Measurements from ENCODE around the gene RAB15. TPM values are rescaled to one million over a fixed set of nuclear protein-coding genes. Genes with fewer than 3 reads are reported as not detected.

The RAB15 gene
- total and polyA plus RNA-seq, 3 donors from 2014 or later = 1.9 to 4.0 (median 3.2) TPM

DNA sequence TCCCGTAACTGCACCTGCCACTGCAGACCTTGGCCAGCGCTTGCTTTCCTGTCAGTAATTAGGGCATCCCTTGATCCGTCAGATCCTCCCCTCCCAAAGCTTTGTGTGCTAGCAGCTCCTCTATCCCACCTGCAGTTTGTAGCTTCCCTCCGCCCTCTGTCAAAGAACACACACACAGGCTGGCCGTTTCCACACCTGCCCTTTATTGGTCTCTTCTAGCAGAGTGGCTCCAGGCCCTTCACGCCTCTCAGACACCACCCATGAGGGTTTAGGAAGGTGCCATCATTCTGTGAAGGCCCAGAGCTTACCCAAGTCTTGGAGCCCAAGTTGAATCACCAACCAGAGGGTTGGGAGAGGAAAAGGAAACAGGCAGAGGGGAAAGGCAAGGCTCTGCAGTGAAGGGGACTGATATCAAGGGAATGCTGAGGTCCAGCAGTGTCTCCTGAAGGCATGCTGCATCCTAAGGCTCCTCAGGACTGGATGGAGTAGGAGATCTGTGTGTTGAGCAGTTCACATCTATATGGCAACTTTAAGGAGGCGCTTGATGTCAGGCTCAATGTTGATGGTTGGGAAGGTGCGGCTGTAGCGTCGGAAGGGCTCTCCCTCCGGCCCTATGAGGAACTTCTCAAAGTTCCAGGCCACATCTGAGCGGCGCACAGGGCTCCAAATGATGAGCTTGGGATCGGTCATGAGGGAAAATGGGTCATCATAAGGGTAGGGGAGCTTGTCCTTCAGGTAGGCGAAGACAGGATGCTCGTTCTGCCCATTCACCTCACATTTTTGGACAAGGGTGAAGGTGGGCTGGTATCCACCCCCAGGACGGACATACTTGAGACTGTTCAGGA lies 32.9 kb downstream of the RAB15 start:
- no peak for DNase-seq
- TF ChIP-seq, protein P1, sequence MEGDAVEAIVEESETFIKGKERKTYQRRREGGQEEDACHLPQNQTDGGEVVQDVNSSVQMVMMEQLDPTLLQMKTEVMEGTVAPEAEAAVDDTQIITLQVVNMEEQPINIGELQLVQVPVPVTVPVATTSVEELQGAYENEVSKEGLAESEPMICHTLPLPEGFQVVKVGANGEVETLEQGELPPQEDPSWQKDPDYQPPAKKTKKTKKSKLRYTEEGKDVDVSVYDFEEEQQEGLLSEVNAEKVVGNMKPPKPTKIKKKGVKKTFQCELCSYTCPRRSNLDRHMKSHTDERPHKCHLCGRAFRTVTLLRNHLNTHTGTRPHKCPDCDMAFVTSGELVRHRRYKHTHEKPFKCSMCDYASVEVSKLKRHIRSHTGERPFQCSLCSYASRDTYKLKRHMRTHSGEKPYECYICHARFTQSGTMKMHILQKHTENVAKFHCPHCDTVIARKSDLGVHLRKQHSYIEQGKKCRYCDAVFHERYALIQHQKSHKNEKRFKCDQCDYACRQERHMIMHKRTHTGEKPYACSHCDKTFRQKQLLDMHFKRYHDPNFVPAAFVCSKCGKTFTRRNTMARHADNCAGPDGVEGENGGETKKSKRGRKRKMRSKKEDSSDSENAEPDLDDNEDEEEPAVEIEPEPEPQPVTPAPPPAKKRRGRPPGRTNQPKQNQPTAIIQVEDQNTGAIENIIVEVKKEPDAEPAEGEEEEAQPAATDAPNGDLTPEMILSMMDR (IDR thresholded peaks at IDR 0.05) = no peak
- no peak for TF ChIP-seq POLR2A (IDR thresholded peaks at IDR 0.05)
- H3K27ac ChIP-seq = no peak overlapping the region

DNA sequence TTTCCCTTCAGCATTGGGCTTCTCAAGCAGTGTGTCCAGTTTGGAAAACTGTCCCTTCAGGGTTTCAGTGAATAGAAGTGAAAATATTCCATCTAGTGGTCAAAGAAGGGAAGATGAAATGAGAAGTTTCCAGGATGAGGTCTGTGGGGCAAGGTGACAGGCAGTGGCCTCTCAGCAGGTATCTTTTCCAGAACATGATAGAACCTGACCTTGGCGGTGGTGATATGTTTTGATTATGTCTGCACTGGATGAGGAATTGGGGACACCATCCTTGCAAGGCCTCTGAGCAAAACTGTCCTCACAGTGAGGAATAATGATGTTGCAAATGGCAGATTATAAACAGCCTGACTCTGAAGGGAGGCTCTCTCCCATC lies 34.3 kb downstream of the RAB15 start:
- DNase-seq = no peak
- Histone ChIP-seq H3K27ac (no peak overlapping the region), H3K4me1 (peaks cover 28% of the 10 kb centered on the region), H3K4me3 (no peak overlapping the region), H3K9me3 (no peaks in the 10 kb centered on the region), H3K27me3 (no peaks in the 10 kb centered on the region), H3K36me3 (ENCODE audit: low read depth, missing control alignments) (no peaks in the 10 kb centered on the region)
- 71 to 86% methylated on average over 1 of the region's 1 CpG for WGBS, 2 donors
- intact Hi-C loops (cut with DNase I; ENCODE audit: low total_unique reads) = no loop called here
- TF ChIP-seq POLR2A (IDR thresholded peaks at IDR 0.05) = no peak
- TF ChIP-seq, protein P1 (IDR thresholded peaks at IDR 0.05) = peak in 2 of 3 experiments; percentile 38 to 44

More for the DNA sequence above, 32.9 kb downstream of the RAB15 start:
- 90% methylated on average over 17 of the region's 17 CpGs for WGBS, 2 donors
- H3K27me3 ChIP-seq = no peaks in the 10 kb centered on the region
- intact Hi-C loops (cut with DNase I; ENCODE audit: low total_unique reads) = no loop called here
- H3K4me1 ChIP-seq = peaks cover 26% of the 10 kb centered on the region
- H3K9me3 ChIP-seq = no peaks in the 10 kb centered on the region
- no peaks in the 10 kb centered on the region for H3K36me3 ChIP-seq (ENCODE audit: low read depth, missing control alignments)
- H3K4me3 ChIP-seq = no peak overlapping the region

DNA sequence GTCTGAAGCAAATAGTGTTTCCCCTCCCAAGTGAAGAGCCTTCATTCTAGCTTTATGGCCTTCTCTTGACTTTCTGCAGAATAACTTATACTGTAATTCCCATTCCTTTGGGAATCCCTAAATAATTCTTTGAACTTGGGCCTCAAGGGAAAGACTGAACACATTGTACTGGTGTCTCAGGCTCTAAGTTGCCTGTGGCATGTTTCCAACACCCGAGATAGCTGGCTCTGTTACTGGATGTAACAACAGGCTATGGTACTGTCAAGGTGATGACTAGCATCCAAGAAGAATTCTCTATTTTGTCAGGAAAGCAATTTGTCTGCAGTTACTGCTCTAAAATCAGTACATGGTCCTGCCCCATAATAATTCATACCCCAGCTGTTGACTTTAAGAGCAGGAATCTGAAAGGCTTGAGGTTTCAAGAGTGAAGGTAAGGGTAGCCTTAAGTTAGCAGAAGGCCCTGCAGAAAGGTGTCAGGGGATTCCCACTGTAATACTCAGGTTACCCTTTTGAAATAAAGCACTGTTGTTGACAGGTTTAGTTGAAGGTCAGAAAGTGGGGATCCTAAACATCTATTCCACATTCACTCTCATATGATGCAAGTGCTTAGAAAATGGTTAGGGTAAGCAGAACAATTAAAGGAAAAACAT lies 34.8 kb downstream of the RAB15 start:
- Histone ChIP-seq H3K36me3 (ENCODE audit: low read depth, missing control alignments) (no peaks in the 10 kb centered on the region), H3K27me3 (no peaks in the 10 kb centered on the region), H3K27ac (peak overlapping the region in 1 of 2 donors; percentile 31)

DNA sequence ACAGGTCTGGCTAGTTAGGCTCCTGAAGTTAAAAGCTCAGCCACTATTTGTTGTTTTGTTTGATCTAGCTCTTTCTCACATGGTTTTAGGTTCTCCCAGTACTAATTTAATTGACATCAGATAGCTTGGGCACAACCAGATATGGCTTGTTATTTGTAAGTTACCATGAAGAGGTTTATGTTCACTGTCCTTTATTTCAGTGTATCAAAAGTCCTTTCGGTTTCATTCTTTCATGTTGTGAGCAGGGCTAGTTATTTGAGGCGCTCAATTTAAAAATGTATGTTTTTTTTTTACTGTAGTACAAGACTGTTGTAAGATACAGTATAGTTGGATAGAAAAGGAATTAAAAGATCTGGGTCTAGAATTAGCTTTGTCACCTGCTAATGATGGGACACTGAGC lies 36.6 kb downstream of the RAB15 start:
- TF ChIP-seq, protein P1 (IDR thresholded peaks at IDR 0.05) = no peak
- TF ChIP-seq POLR2A (IDR thresholded peaks at IDR 0.05) = no peak
- intact Hi-C loops (cut with DNase I; ENCODE audit: low total_unique reads) = no loop called here
- DNase-seq = no peak
- 28 to 58% methylated on average over 2 of the region's 2 CpGs for WGBS, 2 donors
- Histone ChIP-seq H3K9me3 (no peaks in the 10 kb centered on the region), H3K27me3 (no peaks in the 10 kb centered on the region), H3K4me3 (no peak overlapping the region), H3K27ac (peak overlapping the region; percentile 12 to 18), H3K4me1 (peaks cover 28% of the 10 kb centered on the region), H3K36me3 (ENCODE audit: low read depth, missing control alignments) (no peaks in the 10 kb centered on the region)

More for the DNA sequence above, 34.8 kb downstream of the RAB15 start:
- no peak for TF ChIP-seq POLR2A (IDR thresholded peaks at IDR 0.05)
- TF ChIP-seq, protein P1 (IDR thresholded peaks at IDR 0.05) = no peak
- Histone ChIP-seq H3K4me3 (no peak overlapping the region), H3K4me1 (peaks cover 28% of the 10 kb centered on the region), H3K9me3 (no peaks in the 10 kb centered on the region)
- 25 to 37% methylated on average over 1 of the region's 1 CpG for WGBS, 2 donors
- intact Hi-C loops (cut with DNase I; ENCODE audit: low total_unique reads) = no loop called here
- DNase-seq = peak; percentile 68
